GM20000 (cell line): ENCODE measurements around the gene PLEKHA5.
"Not testable (repeated sequence)": the region's sequence is repeated elsewhere in the genome, so short reads cannot be mapped to it uniquely, and the experiment has no call there.

Source experiments
- DNase-seq: peaks from one replicate; pipeline ENCODE4 v3.0.0; 2012; ENCODE audit warnings: low spot score
- TF ChIP-seq, protein P1 (sequence below): IDR thresholded peaks from 2 replicates; pipeline ENCODE4 v1.5.1; 2012; ENCODE audit warnings: mild to moderate bottlenecking, control low read depth; ENCODE audit errors: extremely low read depth, missing control alignments

The PLEKHA5 gene

DNA sequence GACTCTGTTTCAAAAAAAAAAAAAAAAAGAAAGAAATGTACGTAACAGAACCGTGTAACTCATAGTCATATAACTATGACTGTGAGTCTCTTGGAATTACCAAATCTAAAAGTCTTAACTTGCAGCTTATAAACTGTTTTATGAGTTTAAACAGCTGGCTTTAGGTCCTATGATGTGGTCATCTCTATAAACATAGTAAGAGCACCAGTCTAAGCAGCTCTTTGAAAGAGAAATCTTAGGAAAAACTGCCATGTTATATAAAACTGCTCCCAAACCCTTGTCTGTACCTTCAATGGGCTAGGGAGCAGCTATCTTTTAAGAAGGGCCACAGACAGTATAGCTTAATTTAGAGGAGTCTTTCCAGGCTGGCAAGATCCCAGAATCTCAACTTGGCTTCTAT, 194.3 kb downstream of the PLEKHA5 start:
- no peak for DNase-seq
- TF ChIP-seq, protein P1, sequence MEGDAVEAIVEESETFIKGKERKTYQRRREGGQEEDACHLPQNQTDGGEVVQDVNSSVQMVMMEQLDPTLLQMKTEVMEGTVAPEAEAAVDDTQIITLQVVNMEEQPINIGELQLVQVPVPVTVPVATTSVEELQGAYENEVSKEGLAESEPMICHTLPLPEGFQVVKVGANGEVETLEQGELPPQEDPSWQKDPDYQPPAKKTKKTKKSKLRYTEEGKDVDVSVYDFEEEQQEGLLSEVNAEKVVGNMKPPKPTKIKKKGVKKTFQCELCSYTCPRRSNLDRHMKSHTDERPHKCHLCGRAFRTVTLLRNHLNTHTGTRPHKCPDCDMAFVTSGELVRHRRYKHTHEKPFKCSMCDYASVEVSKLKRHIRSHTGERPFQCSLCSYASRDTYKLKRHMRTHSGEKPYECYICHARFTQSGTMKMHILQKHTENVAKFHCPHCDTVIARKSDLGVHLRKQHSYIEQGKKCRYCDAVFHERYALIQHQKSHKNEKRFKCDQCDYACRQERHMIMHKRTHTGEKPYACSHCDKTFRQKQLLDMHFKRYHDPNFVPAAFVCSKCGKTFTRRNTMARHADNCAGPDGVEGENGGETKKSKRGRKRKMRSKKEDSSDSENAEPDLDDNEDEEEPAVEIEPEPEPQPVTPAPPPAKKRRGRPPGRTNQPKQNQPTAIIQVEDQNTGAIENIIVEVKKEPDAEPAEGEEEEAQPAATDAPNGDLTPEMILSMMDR = no peak

DNA sequence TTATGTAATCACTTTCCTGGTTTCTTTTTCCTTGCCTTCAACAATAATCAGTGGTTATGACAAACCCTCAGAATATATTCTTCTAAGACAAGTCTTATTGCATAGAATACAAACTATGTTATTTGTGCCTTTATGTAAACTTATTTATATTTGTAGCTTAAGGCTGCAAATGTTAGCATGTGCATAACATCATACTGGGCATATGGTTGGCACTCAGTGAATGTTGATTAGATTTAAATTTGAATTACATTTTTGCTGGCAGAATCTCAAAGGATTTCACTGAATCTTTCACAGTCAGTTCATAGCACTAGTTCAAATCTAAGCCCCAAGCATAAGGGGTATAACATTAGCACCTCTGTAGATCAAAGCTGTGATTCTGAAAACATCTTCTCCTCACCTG, 196.6 kb downstream of the PLEKHA5 start:
- TF ChIP-seq, protein P1 = no peak
- DNase-seq = no peak

DNA sequence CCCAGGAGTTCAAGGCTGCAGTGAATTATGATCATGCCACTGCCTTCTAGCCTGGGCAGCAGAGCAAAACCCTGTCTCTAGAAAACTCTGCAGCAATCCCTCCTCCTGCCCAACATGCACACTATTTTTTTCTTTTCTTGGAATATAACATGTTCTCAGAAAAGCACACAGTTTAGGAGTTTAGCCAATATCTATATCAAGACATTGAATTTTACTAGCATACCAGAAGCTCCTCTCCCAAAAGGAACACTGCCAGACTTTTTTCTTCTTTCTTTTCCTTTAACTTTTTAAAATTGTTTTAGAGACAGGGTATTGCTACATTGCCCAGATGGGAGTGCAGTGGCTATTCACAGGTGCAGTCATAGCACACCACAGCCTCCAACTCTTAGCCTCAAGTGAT, 202.7 kb downstream of the PLEKHA5 start:
- no peak for DNase-seq
- TF ChIP-seq, protein P1 = no peak

DNA sequence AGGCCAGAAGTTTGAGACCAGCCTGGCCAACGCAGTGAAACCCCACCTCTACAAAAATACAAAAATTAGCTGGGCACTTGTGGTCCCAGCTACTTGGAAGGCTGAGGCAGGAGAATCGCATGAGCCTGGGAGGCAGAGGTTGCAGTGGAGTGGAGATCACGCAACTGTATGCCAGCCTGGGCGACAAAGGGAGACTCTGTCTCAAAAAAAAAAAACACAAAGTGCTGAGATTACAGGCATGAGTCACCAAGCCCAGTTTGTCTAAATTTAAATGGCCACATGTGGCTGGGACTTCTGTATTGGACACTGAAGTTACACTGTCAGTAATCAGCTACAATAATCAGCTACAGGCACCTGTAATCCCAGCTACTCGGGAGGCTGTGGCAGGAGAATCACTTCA, 208.9 kb downstream of the PLEKHA5 start:
- no peak for DNase-seq
- TF ChIP-seq, protein P1 = no peak

DNA sequence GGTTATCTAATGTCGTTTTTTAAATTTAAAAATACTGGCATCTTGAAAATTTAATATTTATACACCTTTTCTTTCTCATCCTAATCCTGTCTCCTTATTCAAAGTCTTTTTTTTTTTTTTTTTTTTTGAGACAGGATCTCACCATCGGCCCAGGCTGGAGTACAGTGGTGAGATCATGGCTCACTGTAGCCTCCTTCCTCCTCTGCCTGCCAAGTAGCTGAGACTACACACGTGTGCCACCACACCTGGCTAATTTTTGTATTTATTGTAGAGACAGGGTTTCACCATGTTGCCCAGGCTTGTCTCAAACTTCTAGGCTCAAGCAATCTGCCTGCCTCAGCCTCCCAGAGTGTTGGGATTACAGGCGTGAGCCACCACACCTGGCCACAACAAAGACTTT, 221.3 kb downstream of the PLEKHA5 start:
- not testable (repeated sequence) for DNase-seq

DNA sequence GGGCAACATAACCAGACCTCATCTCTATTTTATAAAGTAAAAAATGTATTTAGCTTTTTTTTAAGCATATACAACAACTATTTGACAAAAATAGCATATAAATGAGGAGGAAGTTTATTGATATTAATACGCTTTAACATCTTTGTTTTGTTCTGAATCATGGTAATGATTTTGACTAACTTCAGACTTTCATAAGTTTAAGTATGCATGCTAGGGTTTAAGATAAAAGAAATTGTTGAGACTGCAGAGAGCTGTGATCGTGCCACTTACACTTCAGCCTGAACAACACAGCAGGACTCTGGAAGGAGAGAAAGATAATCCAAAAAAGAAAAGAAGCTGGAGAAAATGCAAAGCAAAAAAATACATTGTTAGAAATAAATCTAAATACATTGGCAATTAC, 221.8 kb downstream of the PLEKHA5 start:
- TF ChIP-seq, protein P1 = no peak
- no peak for DNase-seq

DNA sequence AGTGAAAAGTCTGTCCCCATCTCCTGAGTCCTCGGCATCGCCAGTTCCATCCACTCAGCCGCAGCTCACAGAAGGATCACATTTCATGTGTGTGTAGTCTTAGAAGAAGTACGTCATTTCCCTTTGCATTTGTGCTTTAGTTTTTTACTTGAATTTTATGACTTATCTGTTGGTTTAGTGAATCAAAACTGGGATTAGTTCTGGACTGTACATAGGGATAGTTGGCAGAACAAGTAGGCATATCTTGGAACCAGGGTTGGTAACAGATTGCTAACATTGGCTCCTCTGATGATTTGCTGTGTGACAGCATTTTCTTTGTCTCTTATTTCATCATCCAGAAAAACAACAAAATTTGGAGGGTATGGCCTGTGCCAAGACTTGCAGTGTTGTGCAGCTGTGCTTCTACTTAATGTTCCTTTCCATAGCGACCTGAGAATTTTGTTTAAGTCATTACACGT, 240.2 kb downstream of the PLEKHA5 start:
- no peak for DNase-seq
- TF ChIP-seq, protein P1 = no peak

DNA sequence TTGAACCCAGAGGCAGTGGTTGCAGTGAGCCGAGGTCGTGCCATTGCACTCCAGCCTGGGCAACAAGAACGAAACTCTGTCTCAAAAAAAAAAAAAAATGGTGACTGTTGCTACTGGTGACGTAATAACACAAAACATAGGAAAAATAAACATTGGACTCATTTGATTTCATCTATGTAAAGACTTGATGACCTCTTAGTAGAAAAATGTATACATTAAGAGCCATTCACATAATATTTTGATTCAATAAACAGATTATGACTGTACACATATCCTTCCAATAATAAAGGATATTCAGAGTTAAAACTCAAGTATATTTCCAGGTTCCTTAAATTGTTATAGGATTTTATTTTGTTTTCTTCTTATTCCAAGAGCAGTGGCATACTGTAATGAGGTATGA, 244.1 kb downstream of the PLEKHA5 start:
- TF ChIP-seq, protein P1 = no peak
- no peak for DNase-seq
